Measurements from ENCODE around the gene ZNHIT1.
"Not testable (repeated sequence)": the region's sequence is repeated elsewhere in the genome, so short reads cannot be mapped to it uniquely, and the experiment has no call there.

The ZNHIT1 gene

GRCh38 chr7:101240226-101241014 is 22.5 kb downstream of the ZNHIT1 start:
- FAIRE-seq (no peak), DNase-seq (ENCODE audit: insufficient read length, low spot score) (no peak)

GRCh38 chr7:101241015-101241363 is 23.0 kb downstream of the ZNHIT1 start:
- no peak for FAIRE-seq

GRCh38 chr7:101241443-101242349 is 23.7 kb downstream of the ZNHIT1 start:
- no peak for FAIRE-seq
- DNase-seq (ENCODE audit: insufficient read length, low spot score): no peak

More at GRCh38 chr7:101241015-101241363, 23.0 kb downstream of the ZNHIT1 start:
- no peak for DNase-seq (ENCODE audit: insufficient read length, low spot score)

DNA sequence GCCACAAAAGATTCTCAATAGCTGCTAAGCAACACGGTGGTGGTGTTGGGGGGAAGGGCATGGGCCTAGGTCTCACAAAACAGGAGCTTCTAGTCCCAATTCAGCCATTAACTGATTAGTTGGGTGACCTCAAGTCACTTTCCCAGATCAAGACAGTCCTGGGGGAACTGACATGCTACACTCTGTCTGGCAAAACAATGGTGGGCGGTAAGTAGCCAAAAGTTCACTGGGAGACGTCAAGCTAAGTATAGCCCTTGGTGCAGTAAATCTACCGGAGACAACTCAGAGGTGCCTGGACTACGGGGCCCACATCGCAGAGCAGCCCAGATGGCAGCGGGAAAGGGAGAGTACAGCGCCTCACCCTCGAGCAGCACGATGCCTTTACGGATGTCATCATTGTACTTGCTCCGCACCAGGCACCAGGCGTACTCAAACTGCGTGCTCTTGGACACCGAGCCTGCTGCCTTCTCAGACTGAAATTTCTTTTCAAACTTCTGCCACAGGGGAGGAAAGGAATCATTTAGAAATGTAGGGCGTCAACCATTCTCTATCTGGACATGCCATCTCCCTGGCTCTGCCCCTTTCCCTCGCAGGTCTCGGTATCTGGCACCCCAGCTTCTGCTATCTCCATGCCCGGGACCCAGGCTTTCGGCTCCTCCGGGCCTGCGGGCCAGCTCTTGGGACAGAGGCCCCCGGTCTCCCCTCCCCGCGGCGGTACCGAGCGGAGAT is 25.8 kb downstream of the ZNHIT1 start:
- no peak for DNase-seq (ENCODE audit: insufficient read length, low spot score)
- FAIRE-seq: no peak

DNA sequence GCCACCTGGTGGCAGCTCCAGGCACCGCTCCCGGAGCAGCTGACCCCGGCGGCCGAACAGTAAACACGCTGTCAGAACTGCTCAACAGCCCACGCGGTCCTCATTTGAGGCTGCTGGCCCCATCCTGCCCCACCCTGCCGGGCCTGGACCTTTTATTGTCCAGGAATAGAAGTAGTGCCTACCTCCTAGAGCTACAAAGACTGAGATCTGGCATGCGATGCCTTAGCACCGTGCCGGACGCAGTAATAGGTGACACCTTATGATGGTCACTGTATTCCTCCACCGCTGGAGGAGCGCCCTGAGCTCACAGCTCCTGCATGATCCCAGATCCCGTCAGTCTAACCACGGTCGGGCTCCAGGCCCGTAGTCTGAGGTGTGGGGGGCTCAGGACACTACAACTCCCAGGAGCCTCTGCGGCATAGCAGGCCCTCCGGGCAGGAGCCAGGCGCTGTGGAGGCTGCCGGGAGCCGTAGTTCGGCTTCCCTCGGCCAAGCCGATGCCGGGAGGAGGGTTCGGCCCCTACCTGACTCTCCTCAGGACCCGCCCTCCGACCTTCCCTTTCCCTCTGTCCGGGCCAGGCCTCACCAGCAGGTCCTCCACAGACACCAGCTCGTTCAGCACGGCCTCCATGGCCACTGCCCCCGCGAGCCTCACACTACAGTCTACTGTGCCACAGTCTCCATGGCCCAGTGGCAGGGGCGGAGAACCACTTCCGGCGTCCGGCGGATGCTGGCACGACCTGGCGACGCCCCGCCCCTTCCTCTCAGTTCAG is 26.6 kb downstream of the ZNHIT1 start, which contains the start of gene FIS1:
Gene FIS1, minus strand, starts transcription at position 707 of the 772 bp plus-strand sequence. Its CDS starts 77 bp downstream, at position 630.
- peak; percentile 87 for DNase-seq (ENCODE audit: insufficient read length, low spot score)
- peak; percentile 91 for FAIRE-seq

GRCh38 chr7:101245147-101245668 is 27.2 kb downstream of the ZNHIT1 start:
- DNase-seq (ENCODE audit: insufficient read length, low spot score): no peak
- FAIRE-seq: no peak

- FAIRE-seq: no peak
- no peak for DNase-seq (ENCODE audit: insufficient read length, low spot score)
Observed at GRCh38 chr7:101248276-101248675, 30.3 kb downstream of the ZNHIT1 start.

- FAIRE-seq: no peak
- no peak for DNase-seq (ENCODE audit: insufficient read length, low spot score)
Observed at GRCh38 chr7:101250324-101250723, 32.4 kb downstream of the ZNHIT1 start.

GRCh38 chr7:101251871-101252659 is 34.1 kb downstream of the ZNHIT1 start:
- FAIRE-seq (peak; percentile 94), DNase-seq (ENCODE audit: insufficient read length, low spot score) (peak; percentile 92)

DNA sequence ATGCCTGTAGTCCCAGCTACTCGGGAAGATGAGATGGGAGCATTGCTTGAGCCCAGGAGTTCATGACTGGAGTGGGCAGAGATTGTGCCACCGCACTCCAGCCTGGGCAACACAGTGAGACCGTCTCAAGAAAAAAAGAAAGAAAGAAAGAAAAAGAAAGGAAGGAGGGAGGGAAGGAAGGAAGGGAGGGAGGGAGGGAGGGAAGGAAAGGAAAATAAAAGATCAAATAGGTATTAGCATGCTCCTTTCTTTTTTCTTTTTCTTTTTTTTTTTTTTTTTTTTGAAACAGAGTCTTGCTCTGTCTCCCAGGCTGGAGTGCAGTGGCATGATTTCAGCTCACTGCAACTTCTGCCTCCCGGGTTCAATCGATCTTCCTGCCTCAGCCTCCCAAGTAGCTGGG is 35.2 kb downstream of the ZNHIT1 start:
- not testable (repeated sequence) for FAIRE-seq; DNase-seq (ENCODE audit: insufficient read length, low spot score)

DNA sequence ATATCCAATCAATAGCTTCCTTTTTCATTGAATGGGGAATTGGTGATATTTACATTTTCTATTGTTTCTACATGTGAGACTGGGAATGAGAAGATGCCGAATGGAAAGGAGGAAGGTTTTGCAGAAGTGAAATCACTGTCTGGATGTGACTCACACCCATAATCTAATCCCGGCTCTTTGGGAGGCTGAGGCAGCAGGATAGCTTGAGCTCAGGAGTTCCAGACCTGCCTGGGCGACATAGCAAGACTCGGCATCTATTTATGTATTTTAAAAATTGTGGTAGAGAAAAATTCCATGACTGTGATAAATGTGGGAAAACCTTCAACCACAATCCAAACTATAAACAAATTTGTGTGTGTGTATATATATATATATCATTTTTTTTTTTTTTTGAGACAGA is 37.8 kb downstream of the ZNHIT1 start:
- DNase-seq (ENCODE audit: insufficient read length, low spot score) (no peak), FAIRE-seq (no peak)

- no peak for FAIRE-seq
Observed at GRCh38 chr7:101258243-101258731, 40.3 kb downstream of the ZNHIT1 start.

GRCh38 chr7:101264102-101264706 is 46.2 kb downstream of the ZNHIT1 start:
- FAIRE-seq; DNase-seq (ENCODE audit: insufficient read length, low spot score): not testable (repeated sequence)

More at GRCh38 chr7:101258243-101258731, 40.3 kb downstream of the ZNHIT1 start:
- DNase-seq (ENCODE audit: insufficient read length, low spot score): no peak

GRCh38 chr7:101265622-101266516 is 47.9 kb downstream of the ZNHIT1 start:
- FAIRE-seq (no peak), DNase-seq (ENCODE audit: insufficient read length, low spot score) (no peak)

DNA sequence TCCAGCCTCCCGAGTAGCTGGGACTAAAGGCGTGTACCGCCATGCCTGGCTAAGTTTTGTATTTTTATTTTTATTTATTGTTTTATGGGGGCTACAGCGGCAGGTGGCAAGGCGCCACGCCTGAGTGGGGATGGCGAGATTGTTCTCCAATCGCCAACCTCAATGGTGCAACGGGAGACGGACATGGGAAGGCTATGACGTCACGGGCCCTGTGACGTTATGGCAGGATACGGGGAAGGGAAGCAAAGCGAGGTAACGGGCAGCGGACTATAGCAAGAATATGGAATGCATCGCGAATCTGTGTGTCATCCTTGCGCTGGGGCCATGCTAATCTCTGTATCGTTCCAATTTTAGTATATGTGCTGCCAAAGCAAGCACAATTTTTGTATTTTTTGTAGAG is 51.7 kb downstream of the ZNHIT1 start:
- FAIRE-seq (no peak), DNase-seq (ENCODE audit: insufficient read length, low spot score) (no peak)

GRCh38 chr7:101271021-101271420 is 53.1 kb downstream of the ZNHIT1 start:
- no peak for DNase-seq (ENCODE audit: insufficient read length, low spot score)
- no peak for FAIRE-seq

- no peak for FAIRE-seq
- no peak for DNase-seq (ENCODE audit: insufficient read length, low spot score)
Observed at GRCh38 chr7:101273206-101273605, 55.2 kb downstream of the ZNHIT1 start.

Measured in GM19239 (cell line).